ENCODE results near the gene GIGYF2.
A peak's percentile ranks its signal among the peaks of the same experiment; 100 is the strongest.
"Not testable (repeated sequence)": the region's sequence is repeated elsewhere in the genome, so short reads cannot be mapped to it uniquely, and the experiment has no call there.

The GIGYF2 gene, protein sequence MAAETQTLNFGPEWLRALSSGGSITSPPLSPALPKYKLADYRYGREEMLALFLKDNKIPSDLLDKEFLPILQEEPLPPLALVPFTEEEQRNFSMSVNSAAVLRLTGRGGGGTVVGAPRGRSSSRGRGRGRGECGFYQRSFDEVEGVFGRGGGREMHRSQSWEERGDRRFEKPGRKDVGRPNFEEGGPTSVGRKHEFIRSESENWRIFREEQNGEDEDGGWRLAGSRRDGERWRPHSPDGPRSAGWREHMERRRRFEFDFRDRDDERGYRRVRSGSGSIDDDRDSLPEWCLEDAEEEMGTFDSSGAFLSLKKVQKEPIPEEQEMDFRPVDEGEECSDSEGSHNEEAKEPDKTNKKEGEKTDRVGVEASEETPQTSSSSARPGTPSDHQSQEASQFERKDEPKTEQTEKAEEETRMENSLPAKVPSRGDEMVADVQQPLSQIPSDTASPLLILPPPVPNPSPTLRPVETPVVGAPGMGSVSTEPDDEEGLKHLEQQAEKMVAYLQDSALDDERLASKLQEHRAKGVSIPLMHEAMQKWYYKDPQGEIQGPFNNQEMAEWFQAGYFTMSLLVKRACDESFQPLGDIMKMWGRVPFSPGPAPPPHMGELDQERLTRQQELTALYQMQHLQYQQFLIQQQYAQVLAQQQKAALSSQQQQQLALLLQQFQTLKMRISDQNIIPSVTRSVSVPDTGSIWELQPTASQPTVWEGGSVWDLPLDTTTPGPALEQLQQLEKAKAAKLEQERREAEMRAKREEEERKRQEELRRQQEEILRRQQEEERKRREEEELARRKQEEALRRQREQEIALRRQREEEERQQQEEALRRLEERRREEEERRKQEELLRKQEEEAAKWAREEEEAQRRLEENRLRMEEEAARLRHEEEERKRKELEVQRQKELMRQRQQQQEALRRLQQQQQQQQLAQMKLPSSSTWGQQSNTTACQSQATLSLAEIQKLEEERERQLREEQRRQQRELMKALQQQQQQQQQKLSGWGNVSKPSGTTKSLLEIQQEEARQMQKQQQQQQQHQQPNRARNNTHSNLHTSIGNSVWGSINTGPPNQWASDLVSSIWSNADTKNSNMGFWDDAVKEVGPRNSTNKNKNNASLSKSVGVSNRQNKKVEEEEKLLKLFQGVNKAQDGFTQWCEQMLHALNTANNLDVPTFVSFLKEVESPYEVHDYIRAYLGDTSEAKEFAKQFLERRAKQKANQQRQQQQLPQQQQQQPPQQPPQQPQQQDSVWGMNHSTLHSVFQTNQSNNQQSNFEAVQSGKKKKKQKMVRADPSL (N-terminal part only)

GRCh38 chr2:232697059-232697806 is at the start of gene GIGYF2:
TSS of gene GIGYF2 (plus strand) at chr2:232697331. CDS start at chr2:232735198, 37,867 bp downstream.
- peak; percentile 92 for DNase-seq (ENCODE audit: low read depth)

DNA sequence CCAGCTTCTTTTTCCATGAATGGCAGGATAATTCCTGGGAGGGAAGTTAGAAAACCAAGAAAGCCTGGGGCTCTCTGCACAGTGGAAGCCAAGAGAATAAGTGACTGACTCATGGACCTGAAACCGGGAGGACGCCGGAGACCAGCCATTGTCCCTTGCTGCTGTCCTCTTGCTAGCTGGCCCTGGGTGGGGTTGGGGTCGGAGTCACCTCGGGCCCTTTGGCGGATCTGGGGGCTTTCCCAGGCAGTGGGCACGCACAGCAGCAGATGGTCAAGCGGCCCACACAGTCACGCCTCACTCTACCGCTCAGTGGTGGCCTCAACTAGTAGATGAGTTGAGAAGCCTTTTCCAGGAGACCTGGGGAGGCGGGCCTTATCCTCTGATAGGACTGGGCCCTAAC is 48.1 kb upstream of the GIGYF2 start:
- no peak for DNase-seq (ENCODE audit: low read depth)

DNA sequence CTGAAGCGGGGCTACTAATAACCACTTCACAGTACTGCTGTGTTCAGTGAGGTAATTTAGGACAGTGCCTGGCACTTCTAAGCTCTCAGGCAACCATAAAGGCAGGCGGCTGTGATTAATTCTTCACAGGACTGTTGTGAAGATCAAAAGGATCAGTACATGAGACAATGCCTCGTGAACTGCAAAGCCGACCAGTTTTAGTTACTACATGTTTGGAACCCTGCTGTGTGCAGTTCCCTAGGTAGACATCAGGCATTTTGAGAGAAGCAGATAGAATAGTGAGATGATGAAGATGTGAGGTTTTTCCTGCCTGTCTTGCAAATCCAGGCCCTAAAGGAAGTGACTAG is 44.7 kb upstream of the GIGYF2 start:
- DNase-seq (ENCODE audit: low read depth), result peak; percentile 24

- DNase-seq (ENCODE audit: low read depth), result no peak
Observed at GRCh38 chr2:232653441-232653840, 43.7 kb upstream of the GIGYF2 start.

DNA sequence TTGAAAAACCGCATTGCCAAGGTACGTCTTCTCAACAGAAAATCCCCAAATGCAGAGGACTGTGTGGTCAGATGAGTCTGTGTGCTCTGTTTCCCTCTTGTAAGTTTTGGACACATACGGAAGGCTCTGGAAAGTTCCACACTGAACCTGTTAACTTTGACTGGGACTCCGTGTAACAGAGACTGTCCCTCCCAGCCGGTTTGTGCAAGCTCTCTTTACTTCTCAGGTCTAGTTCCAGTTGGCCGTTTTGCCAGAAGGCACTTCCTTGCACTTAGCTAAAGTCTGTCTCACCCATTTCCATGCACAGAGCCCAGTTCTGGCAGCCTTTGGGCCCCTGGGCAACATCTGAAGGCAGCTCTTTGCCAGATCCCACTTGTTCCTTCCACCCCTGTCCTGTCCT is 41.7 kb upstream of the GIGYF2 start:
- DNase-seq (ENCODE audit: low read depth), result no peak

DNA sequence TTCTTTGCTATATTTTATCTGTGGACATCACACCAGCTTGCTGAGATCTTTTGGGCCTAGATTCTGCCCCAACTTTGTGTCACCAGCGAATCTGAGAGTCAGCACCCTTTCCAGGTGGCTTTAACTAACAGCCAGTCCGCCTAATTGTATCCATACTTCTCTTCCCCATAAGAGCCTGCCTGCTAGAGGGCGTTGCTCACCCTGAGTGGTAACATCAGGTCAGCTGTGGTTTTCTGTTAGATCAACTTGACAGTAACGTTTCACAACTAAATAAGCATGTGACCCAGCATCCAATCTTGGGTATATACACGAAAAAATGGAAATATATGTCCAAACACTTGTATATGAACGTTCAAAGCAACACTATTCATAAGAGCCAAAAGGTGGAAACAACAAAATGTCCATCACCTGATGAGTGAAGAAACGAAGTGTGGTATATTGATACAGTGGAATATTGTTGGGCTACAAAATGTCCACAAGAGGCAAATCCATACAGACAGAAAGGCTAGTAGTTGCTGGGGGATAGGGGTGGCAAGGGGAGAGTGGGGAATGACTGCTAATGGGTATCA is 38.8 kb upstream of the GIGYF2 start:
- peak; percentile 53 for DNase-seq (ENCODE audit: low read depth)

- DNase-seq (ENCODE audit: low read depth), result no peak
Observed at GRCh38 chr2:232659359-232659758, 37.8 kb upstream of the GIGYF2 start.

DNA sequence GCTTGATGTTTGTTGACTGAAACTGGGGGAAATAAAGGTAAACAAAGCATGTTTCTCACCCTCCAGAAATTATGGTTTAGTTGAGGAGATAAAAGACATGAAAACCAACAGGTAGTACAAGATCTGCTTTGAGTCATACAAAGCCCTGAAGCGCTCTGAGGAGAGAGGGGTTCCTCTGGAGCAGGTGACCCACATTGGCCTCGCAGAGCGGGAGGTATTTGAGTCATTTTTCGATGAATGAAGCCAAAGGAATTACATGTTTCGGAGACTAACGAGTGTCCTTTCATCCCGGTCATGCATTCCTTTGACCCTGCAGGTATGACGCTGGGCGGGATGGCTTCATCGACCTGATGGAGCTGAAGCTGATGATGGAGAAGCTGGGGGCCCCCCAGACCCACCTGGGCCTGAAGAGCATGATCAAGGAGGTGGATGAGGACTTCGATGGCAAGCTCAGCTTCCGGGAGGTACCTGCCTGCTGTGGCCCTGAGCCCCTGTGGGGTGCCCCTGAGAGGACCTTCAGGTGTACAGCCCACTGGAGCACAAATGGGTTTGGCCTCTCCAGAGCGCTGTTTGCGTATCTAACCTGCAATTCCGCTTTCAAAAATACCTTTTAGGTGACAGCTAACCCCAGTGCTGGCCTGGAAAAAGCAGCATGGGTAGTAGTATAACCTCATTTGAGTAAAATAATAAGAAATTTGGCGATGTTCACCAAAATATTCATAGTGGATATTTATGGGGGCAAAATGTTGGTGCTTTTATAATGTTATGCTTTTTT is 34.5 kb upstream of the GIGYF2 start:
- DNase-seq (ENCODE audit: low read depth), result no peak

GRCh38 chr2:232666051-232666805 is 30.9 kb upstream of the GIGYF2 start:
- DNase-seq (ENCODE audit: low read depth), result no peak

DNA sequence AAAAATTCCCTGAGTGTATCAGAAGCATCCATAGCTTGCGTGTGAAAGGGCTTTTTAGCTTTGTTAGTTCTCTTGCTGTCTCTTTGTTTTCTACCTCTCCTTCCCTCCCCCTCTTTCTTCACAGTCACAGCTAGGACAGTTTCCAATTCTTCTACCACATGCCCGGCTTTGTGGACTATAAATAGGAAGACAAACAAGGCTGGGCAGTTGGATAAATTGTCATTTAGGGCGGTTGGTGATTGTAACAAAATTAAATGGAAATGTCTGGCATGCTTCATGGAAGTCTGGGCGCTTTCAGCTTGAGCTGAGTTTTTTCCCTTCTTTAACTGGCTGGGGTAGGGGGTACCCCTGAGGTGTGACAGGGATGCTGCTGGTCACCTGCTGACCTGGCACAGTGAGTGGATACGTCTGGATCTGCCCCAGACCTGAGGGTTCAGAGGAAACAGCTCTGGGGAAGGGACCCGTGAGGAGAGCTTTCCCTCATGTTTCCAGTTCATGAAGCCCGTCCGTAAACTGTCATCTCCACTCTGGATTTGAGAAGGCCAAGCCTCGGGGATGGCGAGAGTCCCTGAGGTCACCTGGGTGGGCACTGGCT is 29.0 kb upstream of the GIGYF2 start:
- no peak for DNase-seq (ENCODE audit: low read depth)

- DNase-seq (ENCODE audit: low read depth), result peak; percentile 38
Observed at GRCh38 chr2:232668805-232669444, 28.2 kb upstream of the GIGYF2 start.

- no peak for DNase-seq (ENCODE audit: low read depth)
Observed at GRCh38 chr2:232672588-232672987, 24.5 kb upstream of the GIGYF2 start.

DNA sequence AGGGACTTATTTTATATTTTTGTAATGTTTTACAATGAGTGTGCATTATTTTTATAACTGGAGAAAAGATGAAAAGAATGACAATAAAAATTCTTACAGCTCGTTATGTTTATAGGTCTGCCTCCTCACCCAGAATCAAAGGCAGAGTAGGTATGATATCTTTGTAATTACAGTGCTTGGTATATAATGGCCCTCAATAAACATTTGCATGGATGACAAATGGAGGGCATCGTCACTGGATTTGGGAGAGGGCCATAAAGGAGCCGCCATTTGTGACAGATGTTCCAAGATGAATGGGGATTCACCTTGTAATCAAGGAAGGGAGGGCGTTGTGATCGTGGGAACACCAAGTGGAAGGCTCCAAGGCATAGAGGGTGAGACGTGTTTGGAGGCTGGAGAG is 22.6 kb upstream of the GIGYF2 start:
- DNase-seq (ENCODE audit: low read depth), result no peak

- no peak for DNase-seq (ENCODE audit: low read depth)
Observed at GRCh38 chr2:232675381-232675780, 21.8 kb upstream of the GIGYF2 start.

GRCh38 chr2:232680006-232680405 is 17.1 kb upstream of the GIGYF2 start:
- DNase-seq (ENCODE audit: low read depth), result no peak

- no peak for DNase-seq (ENCODE audit: low read depth)
Observed at GRCh38 chr2:232681527-232681926, 15.6 kb upstream of the GIGYF2 start.

GRCh38 chr2:232683368-232683767 is 13.8 kb upstream of the GIGYF2 start:
- no peak for DNase-seq (ENCODE audit: low read depth)

DNA sequence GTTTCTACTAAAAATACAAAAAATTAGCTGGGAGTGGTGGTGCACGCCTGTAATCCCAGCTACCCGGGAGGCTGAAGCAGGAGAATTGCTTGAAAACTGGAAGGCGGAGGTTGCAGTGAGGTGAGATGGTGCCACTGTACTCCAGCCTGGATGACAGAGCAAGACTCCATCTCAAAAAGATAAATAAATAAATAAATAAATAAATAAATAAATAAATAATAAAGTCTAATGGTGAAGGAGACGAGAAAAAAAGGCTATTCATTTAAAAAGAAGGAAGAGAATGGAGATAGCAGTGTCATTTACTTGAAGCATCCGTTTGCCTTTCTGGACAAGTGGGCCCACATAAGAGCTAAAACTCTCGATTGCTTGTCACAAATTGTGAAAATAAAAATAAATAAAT is 11.7 kb upstream of the GIGYF2 start:
- not testable (repeated sequence) for DNase-seq (ENCODE audit: low read depth)

Measured in amniotic epithelial cell (primary cell).